Adipose tissue (tissue), 3 donors: Measurements from ENCODE around the gene TP53RK. TPM values are rescaled to one million over a fixed set of nuclear protein-coding genes. Genes with fewer than 3 reads are reported as not detected.

ENCODE experiments used
- H3K27ac ChIP-seq: one replicate; pipeline ENCODE4 v1.5.1; 2013; ENCODE audit warnings: low read depth, low read length
- WGBS, 3 donors: extraction: QIAGEN DNeasy Blood & Tissue Kit; methylation state at CpG; one replicate each; pipeline ENCODE4 v1.1.7; 2013; 5-methylcytosine and 5-hydroxymethylcytosine counted together
- polyA plus RNA-seq, 3 donors: library from polyadenylated mRNA; stranded (reverse); fragments of 200-250 nt; gene quantifications; one replicate each; pipeline ENCODE4 v1.2.3, GENCODE V29; 2013
- donor health status: healthy with polysubstance abuse.
- donor health status: Bipolar disorder and iron deficiency.
- donor health status: healthy.

The TP53RK gene
- 1 to 10 TPM; 3.4 to 9.3 (median 8.3) TPM for polyA plus RNA-seq

GRCh38 chr20:46689082-46689753 lies at the start of gene TP53RK:
TSS of gene TP53RK (minus strand) at chr20:46689444. CDS start at chr20:46689414, 30 bp downstream.
- WGBS, 3 donors: 0 to 1% (median 0%) methylated on average over 55 to 71 of the region's 71 CpGs
- no peak within 1 kb of the TSS for H3K27ac ChIP-seq

GRCh38 chr20:46735436-46735835 lies 46.2 kb upstream of the TP53RK start:
- no peak overlapping the region for H3K27ac ChIP-seq
- WGBS, 3 donors: 95 to 100% (median 96%) methylated on average over 2 of the region's 2 CpGs

DNA sequence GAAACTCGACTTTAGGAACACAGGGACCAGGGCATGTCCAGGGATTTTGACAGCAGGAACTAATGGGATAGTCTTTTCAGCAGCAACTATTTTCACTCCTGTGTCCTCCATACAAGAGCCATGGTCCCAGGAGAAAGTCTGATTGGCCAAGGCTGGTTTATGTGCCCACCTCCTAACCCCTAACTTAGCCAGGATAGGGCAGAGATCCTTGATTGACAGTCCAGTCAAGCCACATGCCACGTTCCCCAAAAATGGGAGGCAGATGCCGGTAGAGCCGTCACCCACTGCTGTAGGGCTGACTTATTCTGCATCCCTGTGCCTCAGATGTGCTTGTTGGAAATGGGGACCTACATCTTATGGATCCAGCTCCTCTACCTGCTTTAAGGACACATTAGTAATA lies 42.5 kb upstream of the TP53RK start:
- 85 to 86% (median 85%) methylated on average over 4 of the region's 4 CpGs for WGBS, 3 donors
- no peak overlapping the region for H3K27ac ChIP-seq

DNA sequence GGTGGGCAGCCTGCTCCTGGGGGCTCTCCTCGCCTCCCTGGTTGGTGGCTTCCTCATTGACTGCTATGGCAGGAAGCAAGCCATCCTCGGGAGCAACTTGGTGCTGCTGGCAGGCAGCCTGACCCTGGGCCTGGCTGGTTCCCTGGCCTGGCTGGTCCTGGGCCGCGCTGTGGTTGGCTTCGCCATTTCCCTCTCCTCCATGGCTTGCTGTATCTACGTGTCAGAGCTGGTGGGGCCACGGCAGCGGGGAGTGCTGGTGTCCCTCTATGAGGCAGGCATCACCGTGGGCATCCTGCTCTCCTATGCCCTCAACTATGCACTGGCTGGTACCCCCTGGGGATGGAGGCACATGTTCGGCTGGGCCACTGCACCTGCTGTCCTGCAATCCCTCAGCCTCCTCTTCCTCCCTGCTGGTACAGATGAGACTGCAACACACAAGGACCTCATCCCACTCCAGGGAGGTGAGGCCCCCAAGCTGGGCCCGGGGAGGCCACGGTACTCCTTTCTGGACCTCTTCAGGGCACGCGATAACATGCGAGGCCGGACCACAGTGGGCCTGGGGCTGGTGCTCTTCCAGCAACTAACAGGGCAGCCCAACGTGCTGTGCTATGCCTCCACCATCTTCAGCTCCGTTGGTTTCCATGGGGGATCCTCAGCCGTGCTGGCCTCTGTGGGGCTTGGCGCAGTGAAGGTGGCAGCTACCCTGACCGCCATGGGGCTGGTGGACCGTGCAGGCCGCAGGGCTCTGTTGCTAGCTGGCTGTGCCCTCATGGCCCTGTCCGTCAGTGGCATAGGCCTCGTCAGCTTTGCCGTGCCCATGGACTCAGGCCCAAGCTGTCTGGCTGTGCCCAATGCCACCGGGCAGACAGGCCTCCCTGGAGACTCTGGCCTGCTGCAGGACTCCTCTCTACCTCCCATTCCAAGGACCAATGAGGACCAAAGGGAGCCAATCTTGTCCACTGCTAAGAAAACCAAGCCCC lies 36.2 kb upstream of the TP53RK start:
- H3K27ac ChIP-seq: no peak overlapping the region
- WGBS, 3 donors: 94 to 96% (median 95%) methylated on average over 26 to 27 of the region's 27 CpGs

DNA sequence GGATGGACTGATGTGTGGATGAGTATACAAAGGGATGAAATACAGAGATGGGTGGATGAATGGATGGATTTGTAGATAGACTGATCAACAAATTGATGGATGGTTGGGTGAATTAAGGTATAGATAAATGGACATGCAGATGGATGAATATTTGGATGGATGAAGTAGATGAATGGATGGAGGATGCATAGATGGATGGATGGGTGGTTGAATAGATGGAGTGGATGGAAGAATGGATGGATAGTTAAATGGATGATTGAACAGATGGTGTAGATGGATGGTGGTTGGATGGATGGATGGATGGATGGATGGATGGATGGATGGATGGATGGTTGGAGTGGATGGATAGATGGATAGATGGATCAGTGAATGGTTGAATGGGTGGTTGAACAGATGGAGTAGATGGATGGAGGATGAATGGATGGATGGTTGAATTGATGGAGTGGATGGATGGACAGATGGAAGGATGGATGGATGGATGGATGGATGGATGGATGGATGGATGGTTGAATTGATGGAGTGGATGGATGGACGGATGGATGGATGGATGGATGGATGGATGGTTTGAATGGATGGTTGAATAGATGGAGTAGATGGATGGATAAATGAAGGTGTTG lies 35.2 kb upstream of the TP53RK start:
- H3K27ac ChIP-seq: no peak overlapping the region
- 43 to 70% (median 59%) methylated on average over 1 of the region's 1 CpG for WGBS, 3 donors

DNA sequence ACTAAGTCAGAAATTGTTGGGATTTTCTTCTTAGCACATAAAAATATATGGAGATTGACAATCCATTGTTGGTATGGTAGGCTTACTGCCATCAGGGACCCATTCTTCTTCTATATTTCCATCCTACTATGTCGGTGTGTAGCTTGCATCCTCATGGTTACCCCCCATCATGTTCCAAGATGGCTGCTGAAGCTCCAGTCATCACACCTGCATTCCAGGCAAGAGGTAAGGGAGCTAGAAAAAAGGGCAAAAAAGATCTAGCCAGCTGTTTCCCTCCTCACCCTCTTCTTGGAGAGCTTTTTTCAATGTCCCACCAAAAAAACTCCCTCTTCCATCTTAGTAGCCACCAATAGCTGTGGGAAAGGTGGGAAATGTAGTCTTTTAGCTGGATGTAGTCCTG lies 33.8 kb upstream of the TP53RK start:
- 93 to 96% (median 96%) methylated on average over 1 of the region's 1 CpG for WGBS, 3 donors

DNA sequence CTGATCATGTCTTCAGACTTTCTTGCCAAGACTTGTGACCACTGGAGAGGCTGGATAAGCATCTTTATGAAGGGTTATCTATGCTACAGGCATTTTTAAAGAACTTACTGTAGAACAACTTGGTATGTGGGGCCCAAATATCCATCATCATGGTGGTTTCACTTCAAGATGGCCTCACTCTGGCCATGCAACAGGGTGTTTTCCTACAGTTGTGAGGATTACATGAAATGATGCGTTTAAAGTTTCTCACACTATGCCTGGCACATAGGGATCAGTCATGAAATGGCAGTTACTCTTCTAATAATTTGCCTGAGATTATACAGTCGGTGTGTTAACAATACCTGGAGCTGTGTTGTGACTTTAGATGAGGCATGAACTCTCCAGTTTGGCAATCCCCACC lies 33.2 kb upstream of the TP53RK start:
- 97 to 100% (median 99%) methylated on average over 2 of the region's 2 CpGs for WGBS, 3 donors
- H3K27ac ChIP-seq: no peak overlapping the region

More for the DNA sequence above, 33.8 kb upstream of the TP53RK start:
- H3K27ac ChIP-seq: no peak overlapping the region

DNA sequence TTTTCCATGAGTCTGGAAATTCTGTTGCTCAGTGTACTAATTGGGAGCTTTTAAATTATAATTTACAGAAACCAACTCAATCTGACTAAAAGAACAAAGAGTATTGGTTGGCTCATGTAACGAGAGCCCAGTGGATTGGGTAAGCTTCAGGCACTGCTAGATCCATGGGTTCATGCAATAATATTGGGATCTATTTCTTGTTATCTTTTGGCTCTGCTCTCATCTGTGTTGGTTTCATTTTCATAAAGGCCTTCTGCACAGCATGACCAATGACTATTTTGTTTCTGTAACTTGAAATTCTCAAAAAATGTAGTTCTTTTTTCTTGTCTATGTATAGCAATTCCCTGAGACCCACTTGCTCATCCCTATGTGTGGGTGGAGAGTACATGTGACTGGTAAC lies 32.2 kb upstream of the TP53RK start:
- H3K27ac ChIP-seq: no peak overlapping the region
- 80 to 97% (median 94%) methylated on average over 1 of the region's 1 CpG for WGBS, 3 donors

- H3K27ac ChIP-seq: no peak overlapping the region
Measured at GRCh38 chr20:46720776-46721425, 31.7 kb upstream of the TP53RK start.

- no peak overlapping the region for H3K27ac ChIP-seq
- 92 to 96% (median 92%) methylated on average over 1 of the region's 1 CpG for WGBS, 3 donors
Measured at GRCh38 chr20:46720019-46720418, 30.8 kb upstream of the TP53RK start.

DNA sequence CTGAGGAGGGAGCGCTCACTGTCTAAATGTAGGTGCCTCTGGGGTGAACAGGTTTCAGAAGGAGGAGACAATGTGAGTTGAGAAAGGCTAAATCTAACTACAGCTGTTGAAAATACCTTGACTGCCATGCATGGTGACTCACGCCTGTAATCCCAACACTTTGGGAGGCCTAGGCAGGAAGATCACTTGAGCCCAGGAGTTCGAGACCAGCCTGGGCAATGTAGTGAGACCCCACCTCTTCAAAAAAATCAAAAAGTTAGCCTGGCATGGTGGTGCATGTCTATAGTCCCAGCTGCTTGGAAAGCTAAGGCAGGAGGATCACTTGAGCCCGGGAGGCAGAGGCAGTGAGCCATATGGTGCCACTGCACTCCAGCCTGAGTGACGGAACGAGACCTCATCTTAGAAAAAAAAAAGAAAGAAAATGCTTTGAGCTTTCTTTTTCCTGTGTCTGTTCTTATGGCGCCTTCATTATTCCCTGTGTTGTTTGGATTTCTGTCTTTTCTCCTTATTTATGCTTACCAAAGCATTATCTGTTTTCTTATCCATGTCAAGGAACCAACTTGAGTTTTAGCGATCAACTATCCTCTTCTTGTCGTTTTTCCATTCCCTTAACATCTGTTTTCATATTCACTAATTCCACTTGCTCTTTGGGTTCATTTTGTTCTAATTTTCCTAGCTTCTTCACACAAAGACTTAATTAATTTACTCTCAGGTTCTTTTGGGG lies 28.7 kb upstream of the TP53RK start:
- 94 to 98% (median 94%) methylated on average over 9 of the region's 9 CpGs for WGBS, 3 donors
- no peak overlapping the region for H3K27ac ChIP-seq

DNA sequence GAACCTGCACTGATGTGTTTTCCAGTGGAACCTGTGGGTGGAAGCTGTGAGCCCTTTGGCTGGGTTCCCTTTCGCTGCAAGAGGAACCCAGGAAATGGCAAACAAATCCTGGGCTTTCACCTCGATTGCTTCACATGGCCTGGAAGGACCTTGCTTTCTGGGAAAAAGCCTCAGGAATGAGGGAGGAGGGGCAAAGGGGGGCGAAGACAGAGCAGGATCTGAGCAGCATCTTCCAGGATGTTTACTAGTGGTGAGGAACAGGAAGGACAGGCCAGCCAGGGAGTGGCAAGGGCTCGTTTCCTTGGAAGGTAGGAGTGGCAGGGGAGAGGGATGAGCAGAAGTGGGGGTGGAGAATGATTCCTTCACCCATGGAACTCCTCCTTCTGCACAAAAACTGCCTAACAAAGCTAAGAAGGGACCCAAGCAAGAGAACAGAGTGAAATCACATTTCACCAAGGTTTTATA lies 26.1 kb upstream of the TP53RK start:
- WGBS, 3 donors: 24 to 35% (median 34%) methylated on average over 4 of the region's 4 CpGs
- H3K27ac ChIP-seq: no peak overlapping the region

DNA sequence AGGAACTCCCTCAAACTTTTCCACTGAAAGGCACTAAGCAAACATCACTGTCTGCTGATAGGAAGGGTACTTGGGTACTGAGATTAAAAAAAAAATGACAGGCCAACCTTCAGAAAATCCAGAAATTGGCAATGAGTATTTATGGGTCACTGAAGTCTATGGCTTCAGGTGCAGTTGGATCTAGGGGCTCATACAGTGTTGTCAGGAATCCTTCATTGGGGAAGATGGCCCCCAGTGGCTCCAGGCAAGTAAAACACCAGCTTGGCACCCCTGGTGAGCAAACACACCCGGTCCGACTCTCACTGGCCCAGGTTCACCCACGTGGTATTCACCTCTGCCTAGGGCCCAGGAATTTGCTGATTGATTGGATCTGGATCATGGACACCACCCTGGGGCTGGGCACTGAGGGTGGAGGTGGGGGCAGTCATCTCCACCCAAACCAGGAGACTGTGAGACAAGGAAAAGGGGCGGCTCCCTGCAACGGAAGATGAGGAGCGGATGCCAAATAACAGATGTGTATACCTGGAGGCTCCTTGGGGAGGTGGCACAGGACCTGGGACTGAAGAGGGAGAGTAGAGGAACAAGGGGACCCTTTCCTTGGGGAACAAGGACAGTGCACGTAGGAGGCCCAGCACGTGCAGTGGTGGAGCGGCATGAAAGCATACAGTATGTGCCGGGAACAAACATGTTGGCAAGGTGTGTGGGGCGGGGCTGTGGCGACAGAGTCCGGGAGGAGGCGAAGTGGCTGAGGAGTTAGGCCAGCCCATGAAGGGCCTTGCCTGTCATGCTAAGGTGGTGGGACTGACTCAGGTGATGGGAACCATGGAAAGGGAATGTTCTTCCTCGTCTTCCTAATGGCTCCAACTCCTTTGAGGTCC lies 25.0 kb upstream of the TP53RK start:
- WGBS, 3 donors: 81 to 93% (median 86%) methylated on average over 15 of the region's 15 CpGs
- no peak overlapping the region for H3K27ac ChIP-seq

DNA sequence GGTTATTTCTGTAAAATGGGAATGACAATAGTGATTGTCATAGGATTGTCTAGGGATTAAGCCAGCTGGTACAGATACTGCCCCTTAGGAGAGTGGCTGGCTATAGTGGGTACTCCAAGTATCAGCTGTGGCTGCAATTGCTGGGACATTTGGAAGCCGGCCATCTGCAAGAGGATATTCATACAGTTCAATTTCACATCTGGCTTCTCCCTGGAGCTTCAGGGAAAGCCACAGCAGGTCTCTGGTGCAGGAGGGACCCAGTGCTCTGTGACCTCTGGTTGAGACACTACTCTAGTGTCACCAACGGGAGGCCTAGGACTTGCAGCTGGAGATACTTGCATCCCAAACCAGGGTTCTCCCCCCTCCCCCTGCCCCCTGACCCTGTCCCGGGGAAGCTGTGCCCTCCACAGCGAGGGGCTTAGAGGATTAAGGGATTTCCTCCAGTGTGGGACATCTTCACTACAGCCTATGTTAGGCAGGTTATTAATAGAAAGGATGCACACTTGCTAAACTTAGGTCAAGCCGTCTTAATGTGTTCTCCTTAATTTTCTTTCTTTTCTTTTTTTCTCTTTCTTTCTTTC lies 22.9 kb upstream of the TP53RK start:
- WGBS, 3 donors: 77 to 86% (median 79%) methylated on average over 5 of the region's 5 CpGs

GRCh38 chr20:46710153-46710913 lies 21.1 kb upstream of the TP53RK start:
- 28 to 40% (median 36%) methylated on average over 22 of the region's 22 CpGs for WGBS, 3 donors

More for the DNA sequence above, 22.9 kb upstream of the TP53RK start:
- no peak overlapping the region for H3K27ac ChIP-seq

More at GRCh38 chr20:46710153-46710913, 21.1 kb upstream of the TP53RK start:
- H3K27ac ChIP-seq: no peak overlapping the region
